ENCODE results near the gene OR52D1. TPM values are rescaled to one million over a fixed set of nuclear protein-coding genes. Genes with fewer than 3 reads are reported as not detected.
A peak's percentile ranks its signal among the peaks of the same experiment; 100 is the strongest.

Gene OR52D1
- total and polyA plus RNA-seq, 9 of the 15 experiments (the other 6 are each of a cell fraction or from before 2014, with no cell fraction given) = 0.14 to 1.3 (median 0.97) TPM; not detected in 6

GRCh38 chr11:5522308-5522707 is 33.8 kb downstream of the OR52D1 start (continued):
- TF ChIP-seq JUND (IDR thresholded peaks at IDR 0.05; ENCODE audit: borderline replicate concordance, low read depth, low read length) (peak; percentile 53; the same call in 1 of the 2 replicates), JUND (tag; IDR thresholded peaks at IDR 0.05; ENCODE audit: borderline replicate concordance, low read depth, low read length) (peak; percentile 42; the same call in 1 of the 3 replicates), ZNF146 (CRISPR knock-in tag; IDR thresholded peaks at IDR 0.05; ENCODE audit: unreplicated experiment) (no peak), SOX6 (IDR thresholded peaks at IDR 0.05) (peak; percentile 78), FOXK2 (conservative IDR thresholded peaks at IDR 0.05 in 1 of 2, IDR thresholded peaks at IDR 0.05 in 1 of 2; ENCODE audit: low read depth in 2 of 2) (peak in 1 of 2 experiments; percentile 51; a peak in 2 of 4 replicates), CTBP1 (IDR thresholded peaks at IDR 0.05; ENCODE audit: borderline replicate concordance) (peak; percentile 84), MCM3 (IDR thresholded peaks at IDR 0.05) (no peak), MGA (IDR thresholded peaks at IDR 0.05) (peak; percentile 29; the same call in 1 of the 2 replicates), CBX2 (IDR thresholded peaks at IDR 0.05; ENCODE audit: insufficient read depth, low read length, poor library complexity, severe bottlenecking) (no peak), ZNF76 (CRISPR knock-in tag; IDR thresholded peaks at IDR 0.05; ENCODE audit: borderline replicate concordance) (no peak), GABPB1 (CRISPR knock-in tag; IDR thresholded peaks at IDR 0.05) (no peak), ZBTB7A (IDR thresholded peaks at IDR 0.05; ENCODE audit: borderline replicate concordance, control insufficient read depth, low read depth, low read length) (no peak), HES1 (IDR thresholded peaks at IDR 0.05; ENCODE audit: low read depth) (peak; percentile 27; the same call in 1 of the 2 replicates)

Data from K562 (cell line).